ENCODE measurements around the gene NKX6-2.

DNA sequence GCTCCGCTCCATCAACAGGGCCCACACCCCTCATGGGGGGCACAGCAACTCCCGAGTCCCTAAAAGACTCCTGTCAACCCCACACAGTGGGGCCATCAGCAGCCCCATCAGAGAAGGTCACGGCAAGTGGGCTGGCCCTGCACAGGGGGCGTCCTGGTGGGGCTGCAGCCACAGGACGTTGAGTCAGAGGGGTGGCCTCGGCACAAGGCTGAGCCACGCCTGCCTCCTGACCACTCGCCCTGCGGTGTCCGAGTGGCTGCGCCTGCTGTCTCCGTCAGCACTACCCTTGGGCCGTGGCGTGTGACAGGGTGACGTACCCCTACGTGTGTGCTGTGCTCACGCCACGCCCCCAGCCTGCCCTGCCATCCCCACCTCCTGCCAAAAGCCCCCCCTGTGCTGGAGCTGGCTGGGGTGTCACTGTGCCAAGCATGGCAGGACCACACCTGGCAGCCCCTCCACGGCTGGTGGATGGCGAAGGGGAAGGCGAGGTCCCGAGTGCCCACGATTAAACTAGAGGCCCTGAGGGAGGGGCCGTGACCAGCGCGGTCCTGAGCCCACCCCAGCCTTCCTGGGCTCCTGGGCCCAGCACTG is 26.0 kb upstream of the NKX6-2 start:
- TF ChIP-seq, protein P1, sequence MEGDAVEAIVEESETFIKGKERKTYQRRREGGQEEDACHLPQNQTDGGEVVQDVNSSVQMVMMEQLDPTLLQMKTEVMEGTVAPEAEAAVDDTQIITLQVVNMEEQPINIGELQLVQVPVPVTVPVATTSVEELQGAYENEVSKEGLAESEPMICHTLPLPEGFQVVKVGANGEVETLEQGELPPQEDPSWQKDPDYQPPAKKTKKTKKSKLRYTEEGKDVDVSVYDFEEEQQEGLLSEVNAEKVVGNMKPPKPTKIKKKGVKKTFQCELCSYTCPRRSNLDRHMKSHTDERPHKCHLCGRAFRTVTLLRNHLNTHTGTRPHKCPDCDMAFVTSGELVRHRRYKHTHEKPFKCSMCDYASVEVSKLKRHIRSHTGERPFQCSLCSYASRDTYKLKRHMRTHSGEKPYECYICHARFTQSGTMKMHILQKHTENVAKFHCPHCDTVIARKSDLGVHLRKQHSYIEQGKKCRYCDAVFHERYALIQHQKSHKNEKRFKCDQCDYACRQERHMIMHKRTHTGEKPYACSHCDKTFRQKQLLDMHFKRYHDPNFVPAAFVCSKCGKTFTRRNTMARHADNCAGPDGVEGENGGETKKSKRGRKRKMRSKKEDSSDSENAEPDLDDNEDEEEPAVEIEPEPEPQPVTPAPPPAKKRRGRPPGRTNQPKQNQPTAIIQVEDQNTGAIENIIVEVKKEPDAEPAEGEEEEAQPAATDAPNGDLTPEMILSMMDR (IDR thresholded peaks at IDR 0.05; ENCODE audit: poor library complexity): no peak
- TF ChIP-seq EZH2phosphoT487 (IDR thresholded peaks at IDR 0.05; ENCODE audit: low read depth, severe bottlenecking, unreplicated experiment): no peak
- TF ChIP-seq EZH2 (IDR thresholded peaks at IDR 0.05; ENCODE audit: borderline replicate concordance): no peak
